HCT116 (cell line): Measurements from ENCODE around the gene TBC1D19. TPM values are rescaled to one million over a fixed set of nuclear protein-coding genes. Genes with fewer than 3 reads are reported as not detected.

Source experiments
- ATAC-seq: fragments of 200-7000 bp; cut with Tn5 transposase; 2 replicates; pipeline ENCODE4 v1.9.1; 2020; ENCODE audit warnings: mild to moderate bottlenecking, moderate library complexity
- BruUV-seq: library from RNA; stranded (reverse); fragments of 400-500 nt; replicated peaks from 2 replicates; lab custom pipeline; 2021; lab: Mats Ljungman, UMichigan
- CTCF ChIA-PET: fragments of 300-600 bp; sonication (Branson Sonifier 250); formaldehyde crosslinking; loops from one replicate; lab custom pipeline; 2021; ENCODE audit warnings: antibody characterized with exemption; lab: Charles Lee
- POLR2A ChIA-PET: fragments of 300-600, 350-600 bp; sonication (Branson Sonifier 250); formaldehyde crosslinking; loops from one replicate; lab custom pipeline; 2021; ENCODE audit warnings: antibody characterized with exemption; lab: Charles Lee
- RAD21 ChIA-PET, 2 experiments: fragments of 300-600 bp; sonication (Branson Sonifier 250); formaldehyde crosslinking; loops; one replicate each; lab custom pipeline; 2023; ENCODE audit warnings: low total read pairs in 2 of 2; ENCODE audit not compliant: uncharacterized antibody in 2 of 2, unreplicated experiment in 2 of 2, low non-redundant PET in 1 of 2; lab: Charles Lee
- DNase-seq: peaks from one replicate; pipeline ENCODE4 v3.0.0-alpha.2; 2010; ENCODE audit warnings: low read depth, low spot score
- H2AFZ ChIP-seq: fragments of 200-600 bp; shearing (Covaris generic), sonication (generic); 2 replicates; pipeline ENCODE4 v1.6.1; 2017; ENCODE audit warnings: low read depth, mixed run types, mixed read lengths, antibody characterized with exemption, low read length; ENCODE audit not compliant: poor library complexity, severe bottlenecking
- H3K27ac ChIP-seq: 2 replicates; pipeline ENCODE4 v1.5.1; 2012; ENCODE audit warnings: low read depth, low read length
- H3K27me3 ChIP-seq: fragments of 200-600 bp; sonication (generic); 2 replicates; pipeline ENCODE4 v1.6.1; 2016; ENCODE audit warnings: mixed run types, low read length, mixed read lengths; ENCODE audit not compliant: insufficient read depth
- H3K36me3 ChIP-seq, 2 experiments: fragments of 200-500 bp in 1 of 2; fragments of 200-600 bp in 1 of 2; sonication (Bioruptor generic) in 1 of 2; sonication (generic) in 1 of 2; 2 replicates each; pipeline versions ENCODE4 v1.5.1 to v1.6.1; 2014 to 2016; ENCODE audit warnings: low read length in 2 of 2, inconsistent platforms in 1 of 2, mixed read lengths in 1 of 2, mixed run types in 1 of 2; ENCODE audit not compliant: insufficient read depth in 2 of 2, control insufficient read depth in 1 of 2
- H3K4me1 ChIP-seq, 2 experiments: fragments of 200-600 bp in 1 of 2; sonication (generic) in 1 of 2; 2 replicates each; pipeline versions ENCODE4 v1.5.1 to v1.6.1; 2012 to 2017; ENCODE audit warnings: low read length in 2 of 2, inconsistent platforms in 1 of 2, mild to moderate bottlenecking in 1 of 2, mixed read lengths in 1 of 2, mixed run types in 1 of 2, moderate library complexity in 1 of 2; ENCODE audit not compliant: insufficient read depth in 2 of 2, control insufficient read depth in 1 of 2
- H3K4me2 ChIP-seq: fragments of 200-600 bp; sonication (generic); 2 replicates; pipeline ENCODE4 v1.6.1; 2017; ENCODE audit warnings: mixed run types, low read length, mixed read lengths
- H3K4me3 ChIP-seq, 2 experiments: fragments of 200-600 bp in 1 of 2; sonication (generic) in 1 of 2; replicated peaks in 1 of 2; 2 replicates each; pipeline ENCODE4 v1.5.1; 2011 to 2016; ENCODE audit warnings: low read length in 2 of 2, control low read depth in 1 of 2, low read depth in 1 of 2, mild to moderate bottlenecking in 1 of 2, mixed read lengths in 1 of 2, mixed run types in 1 of 2
- H3K79me2 ChIP-seq: fragments of 200-600 bp; sonication (generic); 2 replicates; pipeline ENCODE4 v1.6.1; 2017; ENCODE audit warnings: mild to moderate bottlenecking, mixed run types, low read length, moderate library complexity, mixed read lengths; ENCODE audit not compliant: insufficient read depth
- H3K9ac ChIP-seq: fragments of 200-600 bp; sonication (generic); 2 replicates; pipeline ENCODE4 v1.6.1; 2016; ENCODE audit warnings: low read length, mixed read lengths
- H3K9me2 ChIP-seq: fragments of 200-600 bp; sonication (generic), shearing (Covaris generic); 2 replicates; pipeline ENCODE4 v1.6.1; 2017; ENCODE audit warnings: mixed run types, mild to moderate bottlenecking, moderate library complexity; ENCODE audit not compliant: insufficient read depth
- H3K9me3 ChIP-seq, 2 experiments: fragments of 200-500 bp in 1 of 2; fragments of 200-600 bp in 1 of 2; sonication (Bioruptor generic) in 1 of 2; sonication (generic) in 1 of 2; 2 replicates each; pipeline ENCODE4 v1.6.1; 2014 to 2017; ENCODE audit warnings: low read length in 2 of 2, mixed read lengths in 2 of 2, inconsistent platforms in 1 of 2, low read depth in 1 of 2, mild to moderate bottlenecking in 1 of 2, mixed run types in 1 of 2, moderate library complexity in 1 of 2; ENCODE audit not compliant: control insufficient read depth in 1 of 2, insufficient read depth in 1 of 2
- H4K20me1 ChIP-seq: fragments of 200-600 bp; sonication (generic), shearing (Covaris generic); 2 replicates; pipeline ENCODE4 v1.6.1; 2017; ENCODE audit warnings: mixed run types, mild to moderate bottlenecking, moderate library complexity; ENCODE audit not compliant: insufficient read depth
- EGR1 ChIP-seq: IDR thresholded peaks from 2 replicates; pipeline ENCODE4 v1.6.1; 2012; ENCODE audit warnings: low read depth
- ELF1 ChIP-seq: IDR thresholded peaks from 2 replicates; pipeline ENCODE4 v1.6.1; 2012; ENCODE audit warnings: low read depth, borderline replicate concordance
- RAD21 ChIP-seq: IDR thresholded peaks from 2 replicates; pipeline ENCODE4 v1.6.1; 2012; ENCODE audit warnings: low read depth, mild to moderate bottlenecking
- SIN3A ChIP-seq: IDR thresholded peaks from 2 replicates; pipeline ENCODE4 v1.6.1; 2012; ENCODE audit warnings: low read depth
- SRF ChIP-seq: IDR thresholded peaks from 2 replicates; pipeline ENCODE4 v1.6.1; 2012; ENCODE audit warnings: low read depth
- TCF7L2 ChIP-seq: IDR thresholded peaks from 2 replicates; pipeline ENCODE4 v1.7.0; 2011; ENCODE audit warnings: borderline replicate concordance, inconsistent platforms; ENCODE audit not compliant: insufficient read depth, insufficient read length; ENCODE audit errors: extremely low read depth
- YY1 ChIP-seq: IDR thresholded peaks from 2 replicates; pipeline ENCODE4 v1.6.1; 2011; ENCODE audit warnings: low read length, low read depth, moderate library complexity, mild to moderate bottlenecking; ENCODE audit not compliant: insufficient replicate concordance; ENCODE audit errors: extremely low read depth
- ZBTB33 ChIP-seq: IDR thresholded peaks from 2 replicates; pipeline ENCODE4 v1.6.1; 2011; ENCODE audit warnings: mild to moderate bottlenecking, low read length, moderate library complexity; ENCODE audit not compliant: insufficient replicate concordance; ENCODE audit errors: extremely low read depth
- intact Hi-C: fragments of 100-400 bp; cut with micrococcal nuclease; formaldehyde crosslinking; loops from 2 replicates; pipeline ENCODE4 v1.10.0; 2022
- total RNA-seq: library from RNA; stranded (reverse); gene quantifications from one replicate; pipeline ENCODE4 v1.2.1, GENCODE V29; 2021; ENCODE audit not compliant: unreplicated experiment

Gene TBC1D19
- total RNA-seq, 1 experiment from 2014 or later: 25.4 TPM

GRCh38 chr4:26713563-26714151 lies 129.8 kb downstream of the TBC1D19 start:
- H3K4me1 ChIP-seq: peaks cover 0 to 10% of the 10 kb centered on the region in 2 experiments; a peak in 2 of 4 replicates
- CTCF ChIA-PET: no interaction called here
- no peak overlapping the region for H3K9ac ChIP-seq
- H3K4me3 ChIP-seq: no peak overlapping the region
- H3K4me2 ChIP-seq: no peak overlapping the region
- DNase-seq (no peak), ATAC-seq (no peak)
- no peaks in the 10 kb centered on the region for H4K20me1 ChIP-seq
- no peaks in the 10 kb centered on the region for H3K27me3 ChIP-seq
- H3K36me3 ChIP-seq: no peaks in the 10 kb centered on the region
- POLR2A ChIA-PET: no interaction called here
- no peaks in the 10 kb centered on the region for H3K79me2 ChIP-seq
- TF ChIP-seq YY1 (no peak), TCF7L2 (no peak), ZBTB33 (no peak)
- H3K27ac ChIP-seq: no peak overlapping the region
- BruUV-seq: no TSS peak
- RAD21 ChIA-PET: no interaction called here
- intact Hi-C loops: no loop called here
- H3K9me3 ChIP-seq: no peaks in the 10 kb centered on the region
- no peak overlapping the region for H2AFZ ChIP-seq
- H3K9me2 ChIP-seq: no peaks in the 10 kb centered on the region

- BruUV-seq: no TSS peak
- H3K79me2 ChIP-seq: no peaks in the 10 kb centered on the region
- H3K27ac ChIP-seq: no peak overlapping the region
- TF ChIP-seq RAD21 (no peak), SIN3A (no peak), TCF7L2 (no peak), EGR1 (no peak), ELF1 (no peak), SRF (no peak)
- TF ChIP-seq, all 23 proteins: peak for 0
- Histone ChIP-seq H3K4me2 (no peak overlapping the region), H3K9me3 (no peaks in the 10 kb centered on the region), H4K20me1 (no peaks in the 10 kb centered on the region), H3K27me3 (no peaks in the 10 kb centered on the region), H3K4me1 (peaks cover 0 to 10% of the 10 kb centered on the region in 2 experiments; a peak in 2 of 4 replicates), H3K4me3 (no peak overlapping the region), H3K9me2 (no peaks in the 10 kb centered on the region), H3K36me3 (no peaks in the 10 kb centered on the region), H2AFZ (no peak overlapping the region), H3K9ac (no peak overlapping the region)
- no peak for ATAC-seq
- RAD21 ChIA-PET: no interaction called here
- intact Hi-C loops: no loop called here
- POLR2A ChIA-PET: no interaction called here
- CTCF ChIA-PET: no interaction called here
- no peak for DNase-seq
Measured at GRCh38 chr4:26715636-26716242, 131.9 kb downstream of the TBC1D19 start.
